Ascending aorta (tissue), 2 donors: ENCODE results near the gene LTB4R. TPM values are rescaled to one million over a fixed set of nuclear protein-coding genes. Genes with fewer than 3 reads are reported as not detected.

ENCODE experiments used
- DNase-seq, 2 donors: peaks; one replicate each; pipeline ENCODE4 v3.0.0-alpha.2; 2019; ENCODE audit warnings: low spot score in 2 of 2
- H3K27ac ChIP-seq, 2 donors: fragments of 200-600 bp; sonication (generic); one replicate each; pipeline ENCODE4 v1.5.1; 2016 to 2017; ENCODE audit warnings: mild to moderate bottlenecking in 1 of 2
- H3K27me3 ChIP-seq: fragments of 200-600 bp; sonication (generic); one replicate; pipeline ENCODE4 v1.5.1; 2017
- H3K36me3 ChIP-seq, 2 donors: fragments of 200-600 bp; sonication (generic); one replicate each; pipeline ENCODE4 v1.5.1; 2016
- H3K4me1 ChIP-seq, 2 donors: fragments of 200-600 bp; sonication (generic); one replicate each; pipeline ENCODE4 v1.5.1; 2016 to 2017; ENCODE audit warnings: mild to moderate bottlenecking in 1 of 2
- H3K4me3 ChIP-seq, 2 donors: fragments of 200-600 bp; sonication (generic); one replicate each; pipeline ENCODE4 v1.5.1; 2016 to 2017; ENCODE audit warnings: mild to moderate bottlenecking in 1 of 2
- H3K9me3 ChIP-seq, 2 donors: fragments of 200-600 bp; sonication (generic); one replicate each; pipeline ENCODE4 v1.5.1; 2016
- CTCF ChIP-seq, 3 experiments: fragments of 200-600 bp in 2 of 3; fragments of 450-650 bp in 1 of 3; sonication (generic) in 2 of 3; IDR thresholded peaks; one replicate each; pipeline ENCODE4 v1.5.1; 2016 to 2019; ENCODE audit warnings: antibody characterized with exemption in 3 of 3, mild to moderate bottlenecking in 1 of 3, moderate library complexity in 1 of 3
- intact Hi-C: fragments of 100-400 bp; cut with DNase I; formaldehyde crosslinking; loops from one replicate; pipeline ENCODE4 v1.15.1; 2023
- total RNA-seq: library from RNA; depleted of rRNA; stranded (reverse); fragments of >200 nt; gene quantifications from one replicate; pipeline ENCODE4 v1.1.0, GENCODE V29; 2016

The LTB4R gene
- total RNA-seq, 1 donor from 2014 or later, result 3.6 TPM

- Histone ChIP-seq H3K4me1 (no peaks in the 10 kb centered on the region), H3K4me3 (no peak overlapping the region), H3K36me3 (peaks cover 40 to 41% of the 10 kb centered on the region in 2 donors), H3K9me3 (no peaks in the 10 kb centered on the region), H3K27ac (no peak overlapping the region), H3K27me3 (no peaks in the 10 kb centered on the region)
- no peak for DNase-seq
- TF ChIP-seq CTCF (IDR thresholded peaks at IDR 0.05), result no peak
- intact Hi-C loops, result no loop called here
Measured at GRCh38 chr14:24292118-24292807, 19.0 kb upstream of the LTB4R start.

- no peak for DNase-seq
- Histone ChIP-seq H3K36me3 (peaks cover 40 to 41% of the 10 kb centered on the region in 2 donors), H3K9me3 (no peaks in the 10 kb centered on the region), H3K27ac (no peak overlapping the region), H3K4me3 (no peak overlapping the region), H3K4me1 (no peaks in the 10 kb centered on the region), H3K27me3 (no peaks in the 10 kb centered on the region)
- intact Hi-C loops, result no loop called here
- no peak for TF ChIP-seq CTCF (IDR thresholded peaks at IDR 0.05)
Measured at GRCh38 chr14:24293525-24293924, 17.8 kb upstream of the LTB4R start.

- DNase-seq, result peak in 1 of 2 donors; percentile 76
- peak; percentile 52 to 59 (median 54) for TF ChIP-seq CTCF (IDR thresholded peaks at IDR 0.05)
- no peaks in the 10 kb centered on the region for H3K9me3 ChIP-seq
- no peaks in the 10 kb centered on the region for H3K27me3 ChIP-seq
- no peak overlapping the region for H3K4me3 ChIP-seq
- intact Hi-C loops, result loop anchor here (5.0 kb wide), 1 partner anchor 79 kb away; the partner anchor contains the start of gene MDP1
- H3K27ac ChIP-seq, result no peak overlapping the region
- H3K4me1 ChIP-seq, result peaks cover 3 to 12% of the 10 kb centered on the region in 2 donors
- peaks cover 21 to 25% of the 10 kb centered on the region in 2 donors for H3K36me3 ChIP-seq
Measured at GRCh38 chr14:24296341-24297157, 14.8 kb upstream of the LTB4R start.

- intact Hi-C loops, result loop anchor here (5.0 kb wide), 1 partner anchor 80 kb away; the partner anchor contains the start of gene MDP1
- peaks cover 3 to 12% of the 10 kb centered on the region in 2 donors for H3K4me1 ChIP-seq
- H3K27me3 ChIP-seq, result no peaks in the 10 kb centered on the region
- TF ChIP-seq CTCF (IDR thresholded peaks at IDR 0.05), result no peak
- H3K4me3 ChIP-seq, result no peak overlapping the region
- H3K27ac ChIP-seq, result no peak overlapping the region
- no peaks in the 10 kb centered on the region for H3K9me3 ChIP-seq
- no peak for DNase-seq
- H3K36me3 ChIP-seq, result peaks cover 21 to 23% of the 10 kb centered on the region in 2 donors
Measured at GRCh38 chr14:24297190-24297964, 13.9 kb upstream of the LTB4R start.

- no peaks in the 10 kb centered on the region for H3K27me3 ChIP-seq
- no peak for TF ChIP-seq CTCF (IDR thresholded peaks at IDR 0.05)
- peak overlapping the region; percentile 51 to 84 for H3K4me3 ChIP-seq
- peaks cover 3 to 12% of the 10 kb centered on the region in 2 donors for H3K4me1 ChIP-seq
- DNase-seq, result no peak
- intact Hi-C loops, result loop anchor here (1.0 to 5.0 kb wide), 3 partner anchors 28 to 82 kb away; partner anchors contain the start of genes MDP1, RABGGTA and TINF2
- H3K36me3 ChIP-seq, result peaks cover 34 to 36% of the 10 kb centered on the region in 2 donors
- no peaks in the 10 kb centered on the region for H3K9me3 ChIP-seq
- H3K27ac ChIP-seq, result peak overlapping the region; percentile 64 to 67
Measured at GRCh38 chr14:24298892-24299254, 12.4 kb upstream of the LTB4R start.
